Smooth muscle cell (in vitro differentiated cells): ENCODE measurements around the gene ALDH16A1. TPM values are rescaled to one million over a fixed set of nuclear protein-coding genes. Genes with fewer than 3 reads are reported as not detected.

ENCODE experiments used
- DNase-seq: peaks from one replicate; lab custom pipeline; 2025; ENCODE audit not compliant: unreplicated experiment; lab: John Stamatoyannopoulos, UW
- H2AFZ ChIP-seq: fragments of 200-600 bp; sonication (generic); 2 replicates; pipeline ENCODE4 v1.6.0; 2016; ENCODE audit warnings: antibody characterized with exemption, low read depth, mild to moderate bottlenecking
- H3F3A ChIP-seq: fragments of 200-600 bp; sonication (generic); 2 replicates; pipeline ENCODE4 v1.6.0; 2017; ENCODE audit warnings: antibody characterized with exemption, low read depth
- H3K27ac ChIP-seq: fragments of 200-600 bp; sonication (generic); 2 replicates; pipeline ENCODE4 v1.5.1; 2016; ENCODE audit warnings: low read depth, mild to moderate bottlenecking
- H3K27me3 ChIP-seq: fragments of 200-600 bp; sonication (generic); 2 replicates; pipeline ENCODE4 v1.6.1; 2016; ENCODE audit warnings: low read depth, mild to moderate bottlenecking
- H3K36me3 ChIP-seq: fragments of 200-600 bp; sonication (generic); 2 replicates; pipeline ENCODE4 v1.5.1; 2016; ENCODE audit warnings: low read depth
- H3K4me1 ChIP-seq: fragments of 200-600 bp; sonication (generic); 2 replicates; pipeline ENCODE4 v1.5.1; 2016; ENCODE audit warnings: low read depth
- H3K4me2 ChIP-seq: fragments of 200-600 bp; sonication (generic); 2 replicates; pipeline ENCODE4 v1.6.0; 2016; ENCODE audit warnings: mild to moderate bottlenecking
- H3K4me3 ChIP-seq: fragments of 200-600 bp; sonication (generic); 2 replicates; pipeline ENCODE4 v1.5.1; 2016; ENCODE audit warnings: mild to moderate bottlenecking
- H3K79me2 ChIP-seq: fragments of 200-600 bp; sonication (generic); 2 replicates; pipeline ENCODE4 v1.6.0; 2016; ENCODE audit warnings: low read depth, mild to moderate bottlenecking
- H3K9ac ChIP-seq: fragments of 200-600 bp; sonication (generic); 2 replicates; pipeline ENCODE4 v1.6.0; 2016; ENCODE audit warnings: low read depth
- H3K9me3 ChIP-seq: fragments of 200-600 bp; sonication (generic); replicated peaks from 2 replicates; pipeline ENCODE4 v1.5.1; 2016; ENCODE audit warnings: low read depth
- H4K20me1 ChIP-seq: fragments of 200-600 bp; sonication (generic); 2 replicates; pipeline ENCODE4 v1.6.0; 2016; ENCODE audit warnings: low read depth
- WGBS: methylation state at CpG from one replicate; pipeline ENCODE4 v1.1.7; 2016; ENCODE audit warnings: low lambda C conversion rate; 5-methylcytosine and 5-hydroxymethylcytosine counted together
- polyA plus RNA-seq: library from polyadenylated mRNA; unstranded; fragments of >200 nt; fragmentation: Nextera tagmentation; extraction: Ambion mirVana; gene quantifications from 2 replicates; pipeline ENCODE4 v1.2.1, GENCODE V29; 2016
- total RNA-seq: library from RNA; depleted of rRNA; stranded (reverse); fragments of >200 nt; gene quantifications from 2 replicates; pipeline ENCODE4 v1.2.3, GENCODE V29; 2014
- TF ChIP-seq, protein P1 (sequence below): fragments of 200-600 bp; sonication (generic); IDR thresholded peaks from 2 replicates; pipeline ENCODE4 v1.5.1; 2017; ENCODE audit warnings: borderline replicate concordance, mild to moderate bottlenecking, antibody characterized with exemption; ENCODE audit not compliant: insufficient read depth, poor library complexity, severe bottlenecking

Gene ALDH16A1
- total and polyA plus RNA-seq, 2 experiments from 2014 or later: 10.5 to 24.6 TPM

DNA sequence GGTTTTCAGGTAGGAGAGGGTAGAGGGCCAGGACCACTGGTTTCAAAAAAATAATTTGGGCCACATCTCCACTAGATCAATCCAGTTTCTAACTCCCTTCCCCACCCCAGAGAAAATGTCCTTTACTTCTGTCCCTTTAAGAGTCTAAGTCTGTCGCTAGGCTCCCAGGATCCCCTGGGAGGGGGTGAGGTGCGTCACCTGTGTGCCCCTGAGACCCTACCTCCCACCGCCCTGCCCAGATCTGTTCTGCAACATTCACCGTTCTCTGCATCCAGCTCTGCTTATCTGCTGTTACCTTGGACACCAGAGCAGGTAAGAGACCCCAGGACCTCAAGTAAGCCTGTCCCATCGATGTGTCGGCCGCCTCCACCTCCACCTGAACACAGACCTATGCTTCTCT, 27.8 kb upstream of the ALDH16A1 start, which contains the start of gene GFY:
Gene GFY (plus strand): TSS at position 211 of the 400 bp plus-strand sequence. CDS start 1,043 bp downstream, outside the sequence.
- no peaks in the 10 kb centered on the region for H3K79me2 ChIP-seq
- H3K9ac ChIP-seq: no peak within 1 kb of the TSS
- H3K27ac ChIP-seq: no peak within 1 kb of the TSS
- peaks cover 100% of the 10 kb centered on the region for H3K27me3 ChIP-seq
- WGBS: 62% methylated on average over 7 of the region's 7 CpGs
- TF ChIP-seq, protein P1, sequence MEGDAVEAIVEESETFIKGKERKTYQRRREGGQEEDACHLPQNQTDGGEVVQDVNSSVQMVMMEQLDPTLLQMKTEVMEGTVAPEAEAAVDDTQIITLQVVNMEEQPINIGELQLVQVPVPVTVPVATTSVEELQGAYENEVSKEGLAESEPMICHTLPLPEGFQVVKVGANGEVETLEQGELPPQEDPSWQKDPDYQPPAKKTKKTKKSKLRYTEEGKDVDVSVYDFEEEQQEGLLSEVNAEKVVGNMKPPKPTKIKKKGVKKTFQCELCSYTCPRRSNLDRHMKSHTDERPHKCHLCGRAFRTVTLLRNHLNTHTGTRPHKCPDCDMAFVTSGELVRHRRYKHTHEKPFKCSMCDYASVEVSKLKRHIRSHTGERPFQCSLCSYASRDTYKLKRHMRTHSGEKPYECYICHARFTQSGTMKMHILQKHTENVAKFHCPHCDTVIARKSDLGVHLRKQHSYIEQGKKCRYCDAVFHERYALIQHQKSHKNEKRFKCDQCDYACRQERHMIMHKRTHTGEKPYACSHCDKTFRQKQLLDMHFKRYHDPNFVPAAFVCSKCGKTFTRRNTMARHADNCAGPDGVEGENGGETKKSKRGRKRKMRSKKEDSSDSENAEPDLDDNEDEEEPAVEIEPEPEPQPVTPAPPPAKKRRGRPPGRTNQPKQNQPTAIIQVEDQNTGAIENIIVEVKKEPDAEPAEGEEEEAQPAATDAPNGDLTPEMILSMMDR: no peak
- H3K4me2 ChIP-seq: no peak within 1 kb of the TSS
- H2AFZ ChIP-seq: no peak within 1 kb of the TSS
- no peaks in the 10 kb centered on the region for H3K9me3 ChIP-seq
- H3F3A ChIP-seq: peaks cover 3% of the 10 kb centered on the region
- DNase-seq: no peak
- H3K4me3 ChIP-seq: no peak within 1 kb of the TSS
- H4K20me1 ChIP-seq: no peaks in the 10 kb centered on the region
- H3K4me1 ChIP-seq: peaks cover 19% of the 10 kb centered on the region
- H3K36me3 ChIP-seq: no peaks in the 10 kb centered on the region

DNA sequence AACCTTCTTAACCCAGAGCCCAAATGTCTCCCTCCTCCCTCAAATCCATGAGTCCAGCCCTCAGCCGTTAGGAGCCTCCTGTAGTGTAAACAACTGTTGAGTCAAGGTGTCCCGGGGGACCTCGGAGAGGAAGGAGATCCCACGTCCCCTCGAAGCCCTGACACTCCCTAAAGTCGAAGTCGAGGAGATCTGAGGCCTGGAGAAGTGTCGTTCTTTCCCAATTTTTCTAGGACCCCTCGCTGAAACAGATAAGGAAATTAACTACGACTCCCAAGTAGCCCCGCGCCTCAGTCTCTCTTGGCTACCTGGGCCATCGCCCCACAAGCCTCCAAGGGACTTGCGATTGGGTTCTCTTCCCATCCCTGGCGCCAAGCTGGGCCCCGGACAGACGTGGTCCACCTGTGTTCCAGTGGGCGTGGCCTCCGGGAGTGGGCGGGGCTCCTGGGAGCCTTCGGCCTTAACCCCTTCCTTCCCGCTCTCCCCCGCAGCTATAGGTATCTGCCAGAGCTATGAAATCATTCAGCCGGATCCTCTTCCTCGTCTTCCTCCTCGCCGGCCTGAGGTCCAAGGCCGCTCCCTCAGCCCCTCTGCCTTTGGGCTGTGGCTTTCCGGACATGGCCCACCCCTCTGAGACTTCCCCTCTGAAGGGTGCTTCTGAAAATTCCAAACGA, 27.0 kb upstream of the ALDH16A1 start:
- TF ChIP-seq, protein P1: no peak

DNA sequence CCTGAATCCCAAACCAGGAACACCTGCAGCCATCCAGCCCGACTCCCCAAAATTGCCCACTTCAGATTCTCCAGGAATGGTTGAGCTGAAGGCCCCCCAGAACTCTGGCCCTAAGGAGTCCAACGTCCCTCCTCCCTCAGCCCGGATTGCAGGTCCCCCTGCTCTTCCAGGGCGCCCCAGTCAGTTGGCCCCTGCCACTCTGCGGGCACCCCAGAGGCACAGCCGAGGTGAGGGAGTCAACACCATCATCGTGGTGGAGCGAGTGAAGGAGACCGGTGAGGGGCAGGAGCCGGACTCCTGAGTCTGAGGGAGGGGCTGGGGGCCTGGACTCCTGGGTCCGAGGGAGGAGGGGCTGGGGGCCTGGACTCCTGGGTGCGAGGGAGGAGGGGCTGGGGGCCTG, 25.7 kb upstream of the ALDH16A1 start:
- Histone ChIP-seq H3K27me3 (peaks cover 100% of the 10 kb centered on the region), H3K9ac (no peak overlapping the region), H3K4me3 (no peak overlapping the region), H3K27ac (no peak overlapping the region), H3K4me2 (no peak overlapping the region), H3F3A (no peaks in the 10 kb centered on the region), H3K79me2 (no peaks in the 10 kb centered on the region), H2AFZ (no peak overlapping the region), H3K36me3 (no peaks in the 10 kb centered on the region), H3K9me3 (no peaks in the 10 kb centered on the region), H4K20me1 (no peaks in the 10 kb centered on the region), H3K4me1 (peaks cover 18% of the 10 kb centered on the region)
- TF ChIP-seq, protein P1: no peak
- no peak for DNase-seq
- 86% methylated on average over 10 of the region's 12 CpGs for WGBS

More for the DNA sequence above, 27.0 kb upstream of the ALDH16A1 start:
- peaks cover 19% of the 10 kb centered on the region for H3K4me1 ChIP-seq
- H4K20me1 ChIP-seq: no peaks in the 10 kb centered on the region
- H3K4me3 ChIP-seq: no peak overlapping the region
- DNase-seq: no peak
- no peak overlapping the region for H3K4me2 ChIP-seq
- peaks cover 100% of the 10 kb centered on the region for H3K27me3 ChIP-seq
- H3F3A ChIP-seq: no peaks in the 10 kb centered on the region
- H2AFZ ChIP-seq: no peak overlapping the region
- WGBS: 10% methylated on average over 30 of the region's 30 CpGs
- no peaks in the 10 kb centered on the region for H3K79me2 ChIP-seq
- H3K27ac ChIP-seq: no peak overlapping the region
- no peak overlapping the region for H3K9ac ChIP-seq
- H3K9me3 ChIP-seq: no peaks in the 10 kb centered on the region
- no peaks in the 10 kb centered on the region for H3K36me3 ChIP-seq
